Stimulated activated CD8-positive, alpha-beta memory T cell treated with anti-CD3 and anti-CD28 coated beads, Interleukin-4, amount 100 ng/mL, for 24 hours (primary cell): Measurements from ENCODE around the gene S100PBP.

Experiments
- DNase-seq: peaks from one replicate; pipeline ENCODE4 v3.0.0-alpha.2; 2020; ENCODE audit warnings: low read depth

Gene S100PBP

GRCh38 chr1:32817159-32817814 is at the start of gene S100PBP, which contains the start of gene YARS1:
Gene S100PBP, plus strand, starts transcription at chr1:32817653. Its CDS starts 8,447 bp downstream, at chr1:32826100.
Gene YARS1, minus strand, starts transcription at chr1:32817358. Its CDS starts 114 bp downstream, at chr1:32817244.
- DNase-seq, result peak; percentile 100

GRCh38 chr1:32768110-32768850 is 49.2 kb upstream of the S100PBP start:
- DNase-seq, result no peak

GRCh38 chr1:32769524-32770220 is 47.8 kb upstream of the S100PBP start:
- DNase-seq, result no peak

GRCh38 chr1:32770221-32770731 is 47.2 kb upstream of the S100PBP start:
- no peak for DNase-seq

- DNase-seq, result no peak
These were observed 46.5 kb upstream of the S100PBP start for GRCh38 chr1:32770741-32771548.

- no peak for DNase-seq
These were observed 45.7 kb upstream of the S100PBP start for GRCh38 chr1:32771561-32772280.

- DNase-seq, result no peak
These were observed 45.0 kb upstream of the S100PBP start for GRCh38 chr1:32772281-32773017.

GRCh38 chr1:32773018-32773763 is 44.3 kb upstream of the S100PBP start:
- DNase-seq, result peak; percentile 67

- no peak for DNase-seq
These were observed 43.5 kb upstream of the S100PBP start for GRCh38 chr1:32773764-32774463.

- DNase-seq, result no peak
These were observed 43.0 kb upstream of the S100PBP start for GRCh38 chr1:32774464-32774808.

GRCh38 chr1:32774950-32775634 is 42.4 kb upstream of the S100PBP start:
- no peak for DNase-seq

- DNase-seq, result no peak
These were observed 41.7 kb upstream of the S100PBP start for GRCh38 chr1:32775640-32776337.

- no peak for DNase-seq
These were observed 38.2 kb upstream of the S100PBP start for GRCh38 chr1:32779242-32779641.

GRCh38 chr1:32780005-32780404 is 37.4 kb upstream of the S100PBP start:
- DNase-seq, result no peak

GRCh38 chr1:32780628-32781234 is 36.7 kb upstream of the S100PBP start:
- DNase-seq, result no peak

GRCh38 chr1:32782086-32782485 is 35.4 kb upstream of the S100PBP start:
- DNase-seq, result no peak

- DNase-seq, result no peak
These were observed 33.6 kb upstream of the S100PBP start for GRCh38 chr1:32783851-32784250.
